Neural progenitor cell (in vitro differentiated cells): ENCODE results near the gene RASEF. TPM values are rescaled to one million over a fixed set of nuclear protein-coding genes. Genes with fewer than 3 reads are reported as not detected.

Experiments used
- DNase-seq: peaks from one replicate; pipeline ENCODE4 v3.0.0-alpha.2; 2016; ENCODE audit warnings: low spot score
- H2AFZ ChIP-seq: fragments of 200-600 bp; sonication (generic); replicated peaks from 2 replicates; pipeline ENCODE4 v1.6.1; 2016; ENCODE audit warnings: antibody characterized with exemption
- H3F3A ChIP-seq: fragments of 200-600 bp; sonication (generic); 2 replicates; pipeline ENCODE4 v1.6.1; 2016; ENCODE audit warnings: antibody characterized with exemption, low read depth
- H3K27ac ChIP-seq: fragments of 200-600 bp; sonication (generic); 2 replicates; pipeline ENCODE4 v1.5.1; 2016; ENCODE audit warnings: mild to moderate bottlenecking
- H3K27me3 ChIP-seq: fragments of 200-600 bp; sonication (generic); 2 replicates; pipeline ENCODE4 v1.6.1; 2016; ENCODE audit warnings: mild to moderate bottlenecking, moderate library complexity
- H3K36me3 ChIP-seq: fragments of 200-600 bp; sonication (generic); 2 replicates; pipeline ENCODE4 v1.5.1; 2016
- H3K4me1 ChIP-seq: fragments of 200-600 bp; sonication (generic); 2 replicates; pipeline ENCODE4 v1.6.1; 2016; ENCODE audit warnings: mixed run types
- H3K4me2 ChIP-seq: fragments of 200-600 bp; sonication (generic); 2 replicates; pipeline ENCODE4 v1.6.1; 2016
- H3K4me3 ChIP-seq: fragments of 200-600 bp; sonication (generic); 2 replicates; pipeline ENCODE4 v1.5.1; 2016
- H3K79me2 ChIP-seq: fragments of 200-600 bp; sonication (generic); 2 replicates; pipeline ENCODE4 v1.6.1; 2016; ENCODE audit warnings: low read depth
- H3K9ac ChIP-seq: fragments of 200-600 bp; sonication (generic); 2 replicates; pipeline ENCODE4 v1.6.1; 2016
- H3K9me3 ChIP-seq: fragments of 200-600 bp; sonication (generic); 2 replicates; pipeline ENCODE4 v1.5.1; 2016; ENCODE audit warnings: low read depth
- H4K20me1 ChIP-seq: fragments of 200-600 bp; sonication (generic); 2 replicates; pipeline ENCODE4 v1.6.1; 2016; ENCODE audit warnings: low read depth
- H3K27ac Mint-ChIP-seq: 3 replicates; pipeline ENCODE4 v1.8.0; 2021; ENCODE audit warnings: mixed read lengths
- H3K27me3 Mint-ChIP-seq: 2 replicates; pipeline ENCODE4 v1.8.0; 2022; ENCODE audit warnings: low read depth, mild to moderate bottlenecking, inconsistent platforms, moderate library complexity, mixed read lengths; ENCODE audit not compliant: insufficient read depth
- H3K36me3 Mint-ChIP-seq: 3 replicates; pipeline ENCODE4 v1.8.0; 2021; ENCODE audit warnings: mixed read lengths
- H3K4me1 Mint-ChIP-seq: 3 replicates; pipeline ENCODE4 v1.8.0; 2021; ENCODE audit warnings: mixed read lengths
- H3K4me3 Mint-ChIP-seq: 3 replicates; pipeline ENCODE4 v1.8.0; 2021; ENCODE audit warnings: mild to moderate bottlenecking, moderate library complexity, mixed read lengths
- H3K9me3 Mint-ChIP-seq: 3 replicates; pipeline ENCODE4 v1.8.0; 2020; ENCODE audit warnings: mixed read lengths
- EZH2 ChIP-seq: fragments of 200-600 bp; sonication (generic); IDR thresholded peaks from 2 replicates; pipeline ENCODE4 v1.6.1; 2017; ENCODE audit warnings: antibody characterized with exemption, mild to moderate bottlenecking, moderate library complexity
- EZH2phosphoT487 ChIP-seq: fragments of 200-600 bp; sonication (generic); IDR thresholded peaks from 2 replicates; pipeline ENCODE4 v1.6.1; 2017; ENCODE audit warnings: antibody characterized with exemption
- total RNA-seq: library from RNA; depleted of rRNA; stranded (reverse); fragments of >200 nt; gene quantifications from 2 replicates; pipeline ENCODE4 v1.2.3, GENCODE V29; 2015; ENCODE audit warnings: low replicate concordance
- TF ChIP-seq, protein P1 (sequence below): fragments of 200-600 bp; sonication (generic); IDR thresholded peaks from 2 replicates; pipeline ENCODE4 v1.5.1; 2017; ENCODE audit warnings: antibody characterized with exemption, mild to moderate bottlenecking

Gene RASEF
- total RNA-seq, 1 donor from 2014 or later = 0.21 TPM

DNA sequence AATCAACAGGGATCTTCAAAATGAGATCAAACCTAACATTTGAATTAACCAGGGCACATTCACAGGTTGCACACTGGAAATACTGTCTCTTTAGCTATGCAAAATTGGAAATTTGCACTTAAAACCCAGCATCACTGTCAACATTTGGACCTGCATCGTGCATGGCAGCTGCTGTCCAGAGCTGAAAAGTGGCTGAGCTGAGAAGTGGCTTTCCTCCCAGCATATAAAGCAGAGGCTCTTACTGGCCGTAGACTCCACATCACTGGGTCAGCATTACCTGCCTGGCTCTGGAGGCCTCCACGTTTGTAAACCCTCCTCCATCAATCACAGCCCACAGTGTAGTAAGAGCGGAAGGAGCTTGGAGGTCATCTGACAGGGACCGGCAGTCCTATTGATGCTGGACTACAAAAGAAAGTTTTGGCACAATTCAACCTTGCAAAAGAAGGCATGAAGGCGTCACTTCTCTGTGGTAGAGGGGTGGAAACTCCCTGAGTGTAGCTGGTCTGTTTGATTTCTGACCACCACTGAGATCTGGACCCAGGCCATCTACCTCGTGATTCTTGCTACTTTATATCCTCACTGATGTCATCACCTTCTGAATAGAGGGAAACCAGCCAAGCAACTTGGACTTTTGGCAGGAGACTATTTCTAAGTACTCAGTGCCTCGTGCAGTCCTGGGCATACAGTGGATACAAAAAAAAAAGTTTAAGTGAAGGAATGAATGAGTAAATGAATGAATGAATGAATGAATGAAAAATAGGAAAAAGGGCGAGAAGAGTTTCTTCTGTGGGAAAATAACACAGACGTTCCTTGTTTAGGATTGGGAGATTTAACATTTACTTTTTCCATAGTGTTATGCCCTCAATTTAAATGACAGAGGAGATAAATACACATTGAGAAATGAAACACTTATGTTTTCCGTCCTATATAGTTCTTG lies 14.8 kb downstream of the RASEF start:
- Mint-ChIP-seq H3K4me3 (no peak overlapping the region), H3K36me3 (no peaks in the 10 kb centered on the region), H3K4me1 (no peaks in the 10 kb centered on the region), H3K9me3 (no peaks in the 10 kb centered on the region), H3K27me3 (peaks cover 6% of the 10 kb centered on the region), H3K27ac (no peak overlapping the region)
- Histone ChIP-seq H3K4me3 (no peak overlapping the region), H3F3A (no peaks in the 10 kb centered on the region), H3K4me2 (no peak overlapping the region), H2AFZ (no peak overlapping the region), H3K27ac (no peak overlapping the region), H3K27me3 (no peaks in the 10 kb centered on the region), H3K36me3 (no peaks in the 10 kb centered on the region), H3K4me1 (no peaks in the 10 kb centered on the region), H4K20me1 (no peaks in the 10 kb centered on the region), H3K9ac (no peak overlapping the region), H3K9me3 (no peaks in the 10 kb centered on the region), H3K79me2 (no peaks in the 10 kb centered on the region)
- no peak for TF ChIP-seq EZH2
- TF ChIP-seq EZH2phosphoT487 = no peak
- TF ChIP-seq, protein P1, sequence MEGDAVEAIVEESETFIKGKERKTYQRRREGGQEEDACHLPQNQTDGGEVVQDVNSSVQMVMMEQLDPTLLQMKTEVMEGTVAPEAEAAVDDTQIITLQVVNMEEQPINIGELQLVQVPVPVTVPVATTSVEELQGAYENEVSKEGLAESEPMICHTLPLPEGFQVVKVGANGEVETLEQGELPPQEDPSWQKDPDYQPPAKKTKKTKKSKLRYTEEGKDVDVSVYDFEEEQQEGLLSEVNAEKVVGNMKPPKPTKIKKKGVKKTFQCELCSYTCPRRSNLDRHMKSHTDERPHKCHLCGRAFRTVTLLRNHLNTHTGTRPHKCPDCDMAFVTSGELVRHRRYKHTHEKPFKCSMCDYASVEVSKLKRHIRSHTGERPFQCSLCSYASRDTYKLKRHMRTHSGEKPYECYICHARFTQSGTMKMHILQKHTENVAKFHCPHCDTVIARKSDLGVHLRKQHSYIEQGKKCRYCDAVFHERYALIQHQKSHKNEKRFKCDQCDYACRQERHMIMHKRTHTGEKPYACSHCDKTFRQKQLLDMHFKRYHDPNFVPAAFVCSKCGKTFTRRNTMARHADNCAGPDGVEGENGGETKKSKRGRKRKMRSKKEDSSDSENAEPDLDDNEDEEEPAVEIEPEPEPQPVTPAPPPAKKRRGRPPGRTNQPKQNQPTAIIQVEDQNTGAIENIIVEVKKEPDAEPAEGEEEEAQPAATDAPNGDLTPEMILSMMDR = no peak
- DNase-seq = no peak

DNA sequence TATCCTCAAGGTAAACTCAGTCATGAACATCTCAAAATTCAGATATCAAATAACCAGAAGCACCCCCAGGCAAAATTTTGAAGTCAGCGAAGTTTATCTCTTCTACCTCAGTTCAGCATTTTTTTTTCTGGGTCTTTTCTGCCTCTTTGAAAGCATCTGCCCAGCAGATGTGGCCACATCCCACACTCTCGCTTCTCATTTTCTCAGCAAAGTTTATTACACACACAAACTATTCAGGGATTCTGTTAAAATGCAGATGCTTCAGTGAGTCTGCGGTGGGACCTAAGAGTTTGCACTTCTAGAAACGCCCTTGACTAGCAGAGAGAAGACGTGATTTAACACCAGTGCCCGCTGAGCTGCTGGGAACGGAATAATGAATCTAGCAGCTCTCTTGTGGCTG lies 19.3 kb downstream of the RASEF start:
- no peaks in the 10 kb centered on the region for H3K36me3 ChIP-seq
- TF ChIP-seq EZH2 (no peak), EZH2phosphoT487 (no peak)
- TF ChIP-seq, protein P1 = no peak
- no peak overlapping the region for H3K4me3 ChIP-seq
- H3K79me2 ChIP-seq = no peaks in the 10 kb centered on the region
- H3K4me2 ChIP-seq = no peak overlapping the region
- H3K9me3 ChIP-seq = no peaks in the 10 kb centered on the region
- no peak overlapping the region for H3K27ac Mint-ChIP-seq
- H3K27me3 ChIP-seq = no peaks in the 10 kb centered on the region
- H3K36me3 Mint-ChIP-seq = no peaks in the 10 kb centered on the region
- H4K20me1 ChIP-seq = no peaks in the 10 kb centered on the region
- H2AFZ ChIP-seq = no peak overlapping the region
- no peaks in the 10 kb centered on the region for H3K9me3 Mint-ChIP-seq
- DNase-seq = no peak
- H3K27ac ChIP-seq = no peak overlapping the region
- H3K4me1 ChIP-seq = no peaks in the 10 kb centered on the region
- peaks cover 6% of the 10 kb centered on the region for H3K27me3 Mint-ChIP-seq
- no peak overlapping the region for H3K9ac ChIP-seq
- peaks cover 8% of the 10 kb centered on the region for H3K4me1 Mint-ChIP-seq
- H3K4me3 Mint-ChIP-seq = no peak overlapping the region
- H3F3A ChIP-seq = no peaks in the 10 kb centered on the region

DNA sequence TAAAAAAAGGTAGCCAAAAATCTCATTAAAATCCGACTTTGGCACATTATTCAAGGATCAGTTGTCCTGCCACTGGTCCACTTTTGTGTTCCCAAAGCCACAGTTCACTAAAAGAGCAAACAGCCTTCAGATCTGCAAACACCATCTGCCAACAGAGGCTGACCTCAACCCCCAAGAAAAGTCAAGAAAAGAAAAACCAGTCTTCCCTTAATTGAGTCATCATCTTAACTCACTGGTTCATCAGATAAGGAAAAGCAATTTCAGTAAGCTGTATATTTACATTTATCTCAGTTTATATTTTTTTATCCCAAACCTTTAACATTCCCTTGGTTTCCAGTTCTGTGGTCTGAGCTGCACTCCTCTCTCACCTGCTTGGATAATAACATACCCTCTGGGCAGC lies 21.2 kb downstream of the RASEF start:
- H3F3A ChIP-seq = no peaks in the 10 kb centered on the region
- Mint-ChIP-seq H3K27me3 (peaks cover 2% of the 10 kb centered on the region), H3K4me3 (no peak overlapping the region), H3K9me3 (no peaks in the 10 kb centered on the region), H3K27ac (no peak overlapping the region), H3K4me1 (peaks cover 8% of the 10 kb centered on the region), H3K36me3 (no peaks in the 10 kb centered on the region)
- no peaks in the 10 kb centered on the region for H4K20me1 ChIP-seq
- no peaks in the 10 kb centered on the region for H3K79me2 ChIP-seq
- H3K9ac ChIP-seq = no peak overlapping the region
- H3K4me1 ChIP-seq = no peaks in the 10 kb centered on the region
- no peak overlapping the region for H3K4me2 ChIP-seq
- H3K9me3 ChIP-seq = no peaks in the 10 kb centered on the region
- TF ChIP-seq, protein P1 = no peak
- TF ChIP-seq EZH2 (no peak), EZH2phosphoT487 (no peak)
- no peak overlapping the region for H3K4me3 ChIP-seq
- no peaks in the 10 kb centered on the region for H3K27me3 ChIP-seq
- no peak overlapping the region for H3K27ac ChIP-seq
- DNase-seq = no peak
- no peak overlapping the region for H2AFZ ChIP-seq
- no peaks in the 10 kb centered on the region for H3K36me3 ChIP-seq
